Transverse colon (tissue), 4 donors: Measurements from ENCODE around the gene ZKSCAN4. TPM values are rescaled to one million over a fixed set of nuclear protein-coding genes. Genes with fewer than 3 reads are reported as not detected.

Source experiments
- DNase-seq: peaks from one replicate; pipeline ENCODE4 v3.0.0-alpha.2; 2019
- H3K27ac ChIP-seq, 4 donors: fragments of 200-600 bp; sonication (generic); 2 replicates each; pipeline ENCODE4 v1.5.1; 2016 to 2018; ENCODE audit warnings: inconsistent platforms in 4 of 4
- H3K27me3 ChIP-seq: fragments of 200-600 bp; sonication (generic); 2 replicates; pipeline ENCODE4 v1.5.1; 2017; ENCODE audit warnings: inconsistent platforms
- H3K36me3 ChIP-seq, 4 donors: fragments of 200-600 bp; sonication (generic); 2 replicates each; pipeline ENCODE4 v1.5.1; 2017 to 2019; ENCODE audit warnings: inconsistent platforms in 4 of 4
- H3K4me1 ChIP-seq, 4 donors: fragments of 200-600 bp; sonication (generic); 2 replicates each; pipeline ENCODE4 v1.5.1; 2017 to 2020; ENCODE audit warnings: inconsistent platforms in 4 of 4
- H3K4me3 ChIP-seq, 4 donors: fragments of 200-600 bp; sonication (generic); 1 replicate in 1 of 4; 2 replicates in 3 of 4; pipeline versions ENCODE4 v1.5.1 to v1.6.1; 2017 to 2019; ENCODE audit warnings: inconsistent platforms in 4 of 4
- H3K9me3 ChIP-seq, 2 donors: fragments of 200-600 bp; sonication (generic); 2 replicates each; pipeline ENCODE4 v1.5.1; 2017 to 2019; ENCODE audit warnings: inconsistent platforms in 2 of 2
- EP300 ChIP-seq: sonication (generic); formaldehyde crosslinking; IDR thresholded peaks from one replicate; pipeline ENCODE4 v1.6.1; 2017; ENCODE audit warnings: antibody characterized with exemption, low read depth
- POLR2A ChIP-seq: fragments of 450-650 bp; IDR thresholded peaks from one replicate; pipeline ENCODE4 v1.6.1; 2016; ENCODE audit warnings: antibody characterized with exemption, mild to moderate bottlenecking, moderate library complexity
- POLR2AphosphoS5 ChIP-seq, 3 donors: sonication (generic); formaldehyde crosslinking; IDR thresholded peaks; one replicate each; pipeline ENCODE4 v1.6.1; 2016; ENCODE audit warnings: antibody characterized with exemption in 3 of 3
- WGBS, 2 donors: methylation state at CpG; one replicate each; pipeline ENCODE4 v1.1.5; 2018; ENCODE audit warnings: low coverage in 1 of 2; 5-methylcytosine and 5-hydroxymethylcytosine counted together
- in situ Hi-C, 4 donors: fragments of 200-750 bp; cut with MboI; loops; one replicate each; pipeline versions ENCODE4 v1.15.0 to v1.15.1; 2017; ENCODE audit warnings: low sequenced_read_pairs in 3 of 4, low pct_ligation_motif_present in 1 of 4, low pct_unique_long_range_greater_than_20kb in 1 of 4
- intact Hi-C: fragments of 100-400 bp; cut with DNase I; formaldehyde crosslinking; loops from one replicate; pipeline ENCODE4 v1.15.1; 2023; ENCODE audit warnings: low total_unique reads
- total RNA-seq, 4 donors: library from RNA; depleted of rRNA; stranded (reverse); fragments of >200 nt; gene quantifications; one replicate each; pipeline ENCODE4 v1.1.0, GENCODE V29; 2016
- TF ChIP-seq, protein P1 (sequence below), 5 experiments: fragments of 200-600 bp in 3 of 5; fragments of 450-650 bp in 2 of 5; sonication (generic) in 3 of 5; IDR thresholded peaks; 1 replicate in 2 of 5; 2 replicates in 3 of 5; pipeline ENCODE4 v1.5.1; 2016 to 2017; ENCODE audit warnings: antibody characterized with exemption in 5 of 5, inconsistent platforms in 3 of 5, mild to moderate bottlenecking in 2 of 5, moderate library complexity in 1 of 5

ZKSCAN4 gene
- total RNA-seq, 4 donors from 2014 or later, result 0.60 to 9.0 (median 4.9) TPM

DNA sequence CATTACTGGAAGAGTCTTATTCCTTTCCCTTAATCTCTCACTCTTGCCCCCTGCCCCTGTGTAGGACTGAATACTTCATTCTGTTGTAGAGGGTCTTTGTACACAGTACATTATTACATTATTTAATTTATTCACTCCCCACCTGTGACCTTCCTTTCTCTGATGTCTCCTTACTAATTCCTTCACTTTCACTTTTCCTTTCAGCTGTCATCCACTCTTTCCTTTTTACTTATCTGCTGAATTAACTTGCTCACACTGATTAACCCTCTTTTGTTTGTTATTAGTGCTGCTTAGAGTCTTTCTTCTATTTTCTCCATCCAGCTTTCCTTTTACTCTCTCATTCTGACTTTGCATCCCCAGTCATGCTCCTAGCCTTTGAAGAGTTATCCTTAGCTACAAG is 22.8 kb upstream of the ZKSCAN4 start:
- Histone ChIP-seq H3K27ac (no peak overlapping the region), H3K4me1 (no peaks in the 10 kb centered on the region), H3K4me3 (no peak overlapping the region), H3K36me3 (peaks cover 0 to 48% (median 19%) of the 10 kb centered on the region in 4 donors), H3K27me3 (no peaks in the 10 kb centered on the region), H3K9me3 (no peaks in the 10 kb centered on the region)
- intact Hi-C loops (no loop called here), in situ Hi-C loops (loop anchor here in 1 of 4 donors (25.0 kb wide), 1 partner anchor 87 kb away; no protein-coding TSS in a partner anchor)
- no peak for DNase-seq
- no peak for TF ChIP-seq POLR2A
- TF ChIP-seq, protein P1, sequence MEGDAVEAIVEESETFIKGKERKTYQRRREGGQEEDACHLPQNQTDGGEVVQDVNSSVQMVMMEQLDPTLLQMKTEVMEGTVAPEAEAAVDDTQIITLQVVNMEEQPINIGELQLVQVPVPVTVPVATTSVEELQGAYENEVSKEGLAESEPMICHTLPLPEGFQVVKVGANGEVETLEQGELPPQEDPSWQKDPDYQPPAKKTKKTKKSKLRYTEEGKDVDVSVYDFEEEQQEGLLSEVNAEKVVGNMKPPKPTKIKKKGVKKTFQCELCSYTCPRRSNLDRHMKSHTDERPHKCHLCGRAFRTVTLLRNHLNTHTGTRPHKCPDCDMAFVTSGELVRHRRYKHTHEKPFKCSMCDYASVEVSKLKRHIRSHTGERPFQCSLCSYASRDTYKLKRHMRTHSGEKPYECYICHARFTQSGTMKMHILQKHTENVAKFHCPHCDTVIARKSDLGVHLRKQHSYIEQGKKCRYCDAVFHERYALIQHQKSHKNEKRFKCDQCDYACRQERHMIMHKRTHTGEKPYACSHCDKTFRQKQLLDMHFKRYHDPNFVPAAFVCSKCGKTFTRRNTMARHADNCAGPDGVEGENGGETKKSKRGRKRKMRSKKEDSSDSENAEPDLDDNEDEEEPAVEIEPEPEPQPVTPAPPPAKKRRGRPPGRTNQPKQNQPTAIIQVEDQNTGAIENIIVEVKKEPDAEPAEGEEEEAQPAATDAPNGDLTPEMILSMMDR (IDR thresholded peaks at IDR 0.05), result no peak
- TF ChIP-seq POLR2AphosphoS5 (IDR thresholded peaks at IDR 0.05), result no peak
- no peak for TF ChIP-seq EP300

DNA sequence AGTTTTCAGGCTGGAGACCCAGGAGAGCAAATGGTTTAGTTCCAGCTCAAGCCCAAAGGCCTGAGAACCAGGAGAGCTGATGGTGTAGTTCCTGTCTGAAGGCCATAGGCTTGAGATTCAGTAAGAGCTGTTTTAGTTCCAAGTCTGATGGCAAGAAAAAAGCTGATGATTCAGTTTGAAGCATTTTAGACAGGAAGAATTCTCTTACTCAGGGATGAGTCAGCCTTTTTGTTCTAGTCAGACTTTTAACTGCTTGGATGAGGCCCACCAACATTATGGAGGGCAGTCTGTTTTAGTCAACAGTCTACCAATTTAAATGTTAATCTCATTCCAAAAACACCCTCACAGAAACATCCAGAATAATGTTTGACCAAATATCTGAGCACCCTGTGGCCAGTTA is 17.4 kb upstream of the ZKSCAN4 start:
- no peaks in the 10 kb centered on the region for H3K9me3 ChIP-seq
- peaks cover 6 to 21% (median 8%) of the 10 kb centered on the region in 4 donors for H3K4me1 ChIP-seq
- no peaks in the 10 kb centered on the region for H3K27me3 ChIP-seq
- peaks cover 0 to 25% (median 11%) of the 10 kb centered on the region in 4 donors for H3K36me3 ChIP-seq
- in situ Hi-C loops, result loop anchor here in 1 of 4 donors (25.0 kb wide), 1 partner anchor 93 kb away; no protein-coding TSS in a partner anchor
- intact Hi-C loops, result loop anchor here (5.0 kb wide), 1 partner anchor 88 kb away; no protein-coding TSS in a partner anchor
- H3K27ac ChIP-seq, result no peak overlapping the region
- TF ChIP-seq, protein P1 (IDR thresholded peaks at IDR 0.05), result no peak
- no peak for TF ChIP-seq POLR2A
- no peak for TF ChIP-seq EP300
- TF ChIP-seq POLR2AphosphoS5 (IDR thresholded peaks at IDR 0.05), result no peak
- no peak overlapping the region for H3K4me3 ChIP-seq
- DNase-seq, result no peak

GRCh38 chr6:28267695-28268059 is 15.6 kb upstream of the ZKSCAN4 start:
- H3K4me3 ChIP-seq, result peak overlapping the region in 3 of 4 donors; percentile 70 to 88 (median 86)
- intact Hi-C loops, result loop anchor here (5.0 kb wide), 1 partner anchor 90 kb away; no protein-coding TSS in a partner anchor
- in situ Hi-C loops, result loop anchor here in 1 of 4 donors (25.0 kb wide), 1 partner anchor 95 kb away; no protein-coding TSS in a partner anchor

GRCh38 chr6:28266962-28267694 is 15.1 kb upstream of the ZKSCAN4 start, which contains the start of gene ZSCAN26:
Gene ZSCAN26, plus strand, starts transcription at chr6:28267143. Its CDS starts 4,777 bp downstream, at chr6:28271920.
- H3K4me3 ChIP-seq, result peak within 1 kb of the TSS; percentile 70 to 88 (median 78)
- H3K27ac ChIP-seq, result peak within 1 kb of the TSS; percentile 85 to 90 (median 86)
- TF ChIP-seq POLR2AphosphoS5 (IDR thresholded peaks at IDR 0.05) (peak; percentile 29 to 70 (median 61)), EP300 (no peak), POLR2A (peak; percentile 62)
- TF ChIP-seq, protein P1 (IDR thresholded peaks at IDR 0.05), result no peak
- peaks cover 3% of the 10 kb centered on the region for H3K27me3 ChIP-seq
- H3K36me3 ChIP-seq, result peaks cover 0 to 6% (median under 1%) of the 10 kb centered on the region in 4 donors
- in situ Hi-C loops (loop anchor here in 1 of 4 donors (25.0 kb wide), 1 partner anchor 95 kb away; no protein-coding TSS in a partner anchor), intact Hi-C loops (loop anchor here (5.0 kb wide), 1 partner anchor 90 kb away; no protein-coding TSS in a partner anchor)
- WGBS, 2 donors, result 0 to 1% methylated on average over 16 to 32 of the region's 32 CpGs
- H3K9me3 ChIP-seq, result no peaks in the 10 kb centered on the region
- DNase-seq, result peak; percentile 85
- peaks cover 6 to 21% (median 8%) of the 10 kb centered on the region in 4 donors for H3K4me1 ChIP-seq

More at GRCh38 chr6:28267695-28268059, 15.6 kb upstream of the ZKSCAN4 start:
- no peaks in the 10 kb centered on the region for H3K9me3 ChIP-seq
- TF ChIP-seq EP300 (no peak), POLR2A (no peak), POLR2AphosphoS5 (IDR thresholded peaks at IDR 0.05) (no peak)
- TF ChIP-seq, protein P1 (IDR thresholded peaks at IDR 0.05), result no peak
- H3K4me1 ChIP-seq, result peaks cover 6 to 21% (median 8%) of the 10 kb centered on the region in 4 donors
- H3K27ac ChIP-seq, result peak overlapping the region; percentile 85 to 90 (median 86)
- H3K27me3 ChIP-seq, result peaks cover 3% of the 10 kb centered on the region
- no peak for DNase-seq
- H3K36me3 ChIP-seq, result peaks cover 0 to 11% (median 3%) of the 10 kb centered on the region in 4 donors
- WGBS, 2 donors, result 0 to 7% methylated on average over 1 of the region's 1 CpG
